HG03460 (cell line): ENCODE data around the gene CAP1.
"Not testable (repeated sequence)": the region's sequence is repeated elsewhere in the genome, so short reads cannot be mapped to it uniquely, and the experiment has no call there.

Experiments
- ATAC-seq: cut with Tn5 transposase; IDR thresholded peaks from one replicate; pipeline ENCODE4 v1.9.1; 2021; ENCODE audit not compliant: unreplicated experiment

CAP1 gene

GRCh38 chr1:40030528-40031135 is 9.9 kb upstream of the CAP1 start:
- no peak for ATAC-seq

GRCh38 chr1:40032240-40032891 is 8.2 kb upstream of the CAP1 start:
- peak; percentile 49 for ATAC-seq

- ATAC-seq = no peak
These were observed 5.7 kb upstream of the CAP1 start for GRCh38 chr1:40034869-40035268.

GRCh38 chr1:40036574-40036973 is 4.0 kb upstream of the CAP1 start:
- ATAC-seq = no peak

- not testable (repeated sequence) for ATAC-seq
These were observed 3.3 kb upstream of the CAP1 start for GRCh38 chr1:40037254-40037653.

- ATAC-seq = no peak
These were observed 1.8 kb upstream of the CAP1 start for GRCh38 chr1:40038697-40039096.

- ATAC-seq = peak; percentile 15
These were observed 1.2 kb upstream of the CAP1 start for GRCh38 chr1:40039245-40039756.

- peak; percentile 69 for ATAC-seq
These were observed 595 bp upstream of the CAP1 start for GRCh38 chr1:40039757-40040510.

GRCh38 chr1:40041466-40041838 is 923 bp downstream of the CAP1 start:
- ATAC-seq = no peak

- no peak for ATAC-seq
These were observed 1.8 kb downstream of the CAP1 start for GRCh38 chr1:40042341-40042740.

- no peak for ATAC-seq
These were observed 3.6 kb downstream of the CAP1 start for GRCh38 chr1:40044110-40044509.

- no peak for ATAC-seq
These were observed 4.7 kb downstream of the CAP1 start for GRCh38 chr1:40045182-40045581.

GRCh38 chr1:40045766-40046165 is 5.2 kb downstream of the CAP1 start:
- no peak for ATAC-seq

GRCh38 chr1:40047276-40047675 is 6.7 kb downstream of the CAP1 start:
- no peak for ATAC-seq

GRCh38 chr1:40047769-40048168 is 7.2 kb downstream of the CAP1 start:
- ATAC-seq = no peak

GRCh38 chr1:40049725-40050124 is 9.2 kb downstream of the CAP1 start:
- ATAC-seq = no peak

GRCh38 chr1:40050863-40051262 is 10.3 kb downstream of the CAP1 start:
- ATAC-seq = no peak

- no peak for ATAC-seq
These were observed 12.8 kb downstream of the CAP1 start for GRCh38 chr1:40053138-40053887.

- no peak for ATAC-seq
These were observed 16.2 kb downstream of the CAP1 start for GRCh38 chr1:40056519-40057309.

- ATAC-seq = no peak
These were observed 16.9 kb downstream of the CAP1 start for GRCh38 chr1:40057310-40058030.
